ENCODE measurements around the gene KCNH1.

KCNH1 gene

DNA sequence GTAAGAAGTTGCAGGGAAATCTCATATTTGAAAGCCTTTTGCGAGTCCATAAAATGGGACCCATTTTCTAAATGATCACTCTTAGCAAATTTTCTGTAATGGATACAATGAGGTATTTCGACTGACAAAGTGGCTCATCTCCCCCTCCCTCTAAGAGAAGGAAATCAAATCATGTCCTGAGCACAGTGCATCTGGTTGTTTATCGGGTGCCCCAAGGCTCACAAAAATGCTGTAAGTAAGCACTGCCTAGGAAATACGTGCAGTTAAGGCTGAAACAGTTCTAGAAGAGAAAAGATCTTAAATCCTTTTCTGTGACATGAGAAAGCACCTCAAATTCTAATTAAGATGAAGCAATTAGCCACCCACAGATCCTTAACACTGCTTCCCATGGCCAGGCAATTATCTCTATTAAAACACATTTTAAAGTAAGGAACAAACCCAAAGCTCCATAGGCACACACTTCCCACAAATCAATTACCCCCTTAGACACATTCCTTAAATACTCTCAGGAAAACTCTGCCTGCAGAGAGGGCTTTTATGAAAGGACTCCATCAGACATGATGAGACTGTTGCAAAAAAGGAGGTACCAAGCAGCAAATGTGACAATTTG is 216.3 kb downstream of the KCNH1 start:
- DNase-seq (ENCODE audit: low read depth) = no peak

DNA sequence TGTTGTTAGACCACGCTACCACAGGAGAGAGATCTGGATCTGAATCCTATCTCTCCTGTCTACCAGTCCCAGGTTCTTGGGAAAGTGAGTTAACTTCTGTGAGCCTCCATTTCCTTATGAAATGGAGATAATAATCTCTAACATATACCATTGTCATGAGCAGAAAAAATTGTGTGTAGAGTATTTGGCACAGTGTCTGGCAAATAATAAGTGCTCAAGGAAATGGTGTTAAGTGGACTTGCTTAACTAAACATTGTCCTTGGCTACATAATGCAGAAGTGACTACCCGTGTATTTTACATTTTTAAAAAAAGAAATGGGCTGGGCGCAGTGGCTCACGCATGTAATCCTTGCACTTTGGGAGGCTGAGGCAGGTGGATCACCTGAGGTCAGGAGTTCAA is 217.4 kb downstream of the KCNH1 start:
- no peak for DNase-seq (ENCODE audit: low read depth)

DNA sequence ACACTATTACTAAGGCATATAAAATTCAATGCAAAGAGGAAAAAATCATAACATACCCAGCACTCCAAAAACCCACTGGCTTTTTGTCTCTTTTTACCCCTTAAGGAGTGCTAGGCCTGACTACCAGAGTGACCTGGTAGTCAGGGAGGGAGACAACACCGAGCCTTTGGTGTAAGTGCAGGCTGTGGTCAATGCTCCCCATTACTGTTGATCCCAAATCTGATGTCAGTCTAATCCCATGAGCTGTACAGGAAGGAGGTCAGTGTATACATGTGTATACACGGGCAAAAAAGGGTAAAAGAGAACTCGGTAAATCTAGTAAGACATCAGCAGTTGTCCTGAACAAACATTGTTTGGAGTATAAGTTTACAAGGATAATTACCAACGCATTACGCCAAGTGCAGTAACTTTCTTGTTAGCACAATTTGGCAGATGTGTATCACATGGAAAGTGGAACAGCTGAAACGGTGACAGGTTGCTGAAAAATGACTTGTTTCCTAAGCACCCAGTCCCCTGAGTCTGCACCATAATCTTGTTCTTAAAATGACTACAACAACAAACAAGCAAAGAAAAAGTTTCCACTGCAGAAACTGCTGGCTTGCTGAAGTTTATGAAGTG is 217.9 kb downstream of the KCNH1 start:
- DNase-seq (ENCODE audit: low read depth) = no peak

DNA sequence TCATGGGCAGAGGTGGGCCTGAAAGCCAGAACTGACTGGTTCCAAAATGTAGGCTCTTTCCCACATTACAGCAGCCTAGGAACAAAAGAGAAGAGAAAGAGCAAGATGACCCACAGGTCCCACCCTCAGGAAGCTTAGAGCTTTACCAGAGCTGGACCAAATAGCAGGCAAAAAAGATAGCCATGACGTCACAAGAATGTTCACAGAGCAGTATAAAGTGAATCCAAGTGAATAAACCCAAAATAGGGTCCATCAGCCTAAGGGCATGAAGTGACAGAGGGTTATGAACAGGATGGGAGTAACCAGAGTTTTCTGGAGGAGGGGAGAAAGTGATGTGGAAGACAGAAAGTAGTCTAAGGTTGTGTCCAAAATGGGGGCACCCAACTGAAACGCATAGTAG is 221.2 kb downstream of the KCNH1 start:
- DNase-seq (ENCODE audit: low read depth) = no peak

DNA sequence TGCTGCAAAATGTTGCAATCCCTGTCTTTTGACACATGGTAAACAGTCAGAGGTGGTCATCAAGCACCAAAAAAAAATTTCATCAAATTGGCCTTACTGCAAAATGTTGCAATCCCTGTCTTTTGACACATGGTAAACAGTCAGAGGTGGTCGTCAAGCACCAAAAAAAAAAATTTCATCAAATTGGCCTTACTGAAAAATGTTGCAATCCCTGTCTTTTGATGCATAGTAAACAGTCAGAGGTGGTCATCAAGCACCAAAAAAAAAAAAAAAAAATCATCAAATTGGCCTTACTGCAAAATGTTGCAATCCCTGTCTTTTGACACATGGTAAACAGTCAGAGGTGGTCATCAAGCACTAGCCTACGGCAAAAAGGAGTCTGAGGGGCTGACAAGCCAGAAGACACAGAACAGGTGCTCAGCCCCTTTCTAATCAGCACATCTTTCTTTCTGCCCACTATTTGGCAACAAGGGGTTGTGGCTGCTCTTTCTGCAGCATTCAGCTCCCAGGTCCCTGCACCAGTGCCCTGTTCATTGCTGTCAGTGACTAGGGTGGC is 223.8 kb downstream of the KCNH1 start:
- DNase-seq (ENCODE audit: low read depth) = peak; percentile 7

DNA sequence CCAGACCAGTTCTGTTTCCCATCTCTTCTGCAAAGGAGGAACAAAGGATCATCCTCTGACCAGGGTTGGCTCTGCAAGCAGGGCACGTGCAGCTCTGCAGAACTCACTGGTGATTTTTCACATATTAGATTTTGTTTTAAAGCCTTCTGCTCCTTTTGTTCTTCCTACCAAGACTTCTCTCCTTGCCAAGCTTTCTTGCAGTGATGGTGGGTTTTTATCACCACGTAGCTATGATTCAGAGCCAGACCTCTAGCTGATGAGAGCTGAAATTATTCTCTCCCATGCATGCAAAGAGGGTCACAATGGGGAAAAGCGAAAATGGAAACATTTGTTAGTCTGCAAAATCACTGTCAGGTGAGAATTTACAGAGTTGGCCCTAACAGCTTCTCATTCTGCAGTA is 225.2 kb downstream of the KCNH1 start:
- DNase-seq (ENCODE audit: low read depth) = no peak

DNA sequence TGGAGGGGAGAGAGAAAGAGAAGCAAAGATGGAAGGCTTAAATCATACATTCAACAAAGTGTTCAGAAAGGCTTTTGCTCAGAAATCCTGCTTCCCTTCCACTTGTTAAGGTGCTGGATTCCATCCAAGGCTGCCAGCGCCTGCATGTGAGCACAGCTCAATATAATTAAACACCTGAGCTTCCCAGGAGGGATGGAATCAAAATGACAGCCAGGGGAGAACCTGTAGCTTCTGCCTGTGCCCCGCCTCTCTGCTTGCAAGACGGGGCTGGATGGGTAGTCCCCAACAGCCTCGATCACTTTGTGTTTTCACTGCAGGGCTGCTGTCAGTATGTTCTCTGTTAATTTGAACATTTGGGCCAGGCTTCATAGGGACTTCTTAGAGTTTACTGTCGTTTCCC is 225.7 kb downstream of the KCNH1 start:
- no peak for DNase-seq (ENCODE audit: low read depth)

DNA sequence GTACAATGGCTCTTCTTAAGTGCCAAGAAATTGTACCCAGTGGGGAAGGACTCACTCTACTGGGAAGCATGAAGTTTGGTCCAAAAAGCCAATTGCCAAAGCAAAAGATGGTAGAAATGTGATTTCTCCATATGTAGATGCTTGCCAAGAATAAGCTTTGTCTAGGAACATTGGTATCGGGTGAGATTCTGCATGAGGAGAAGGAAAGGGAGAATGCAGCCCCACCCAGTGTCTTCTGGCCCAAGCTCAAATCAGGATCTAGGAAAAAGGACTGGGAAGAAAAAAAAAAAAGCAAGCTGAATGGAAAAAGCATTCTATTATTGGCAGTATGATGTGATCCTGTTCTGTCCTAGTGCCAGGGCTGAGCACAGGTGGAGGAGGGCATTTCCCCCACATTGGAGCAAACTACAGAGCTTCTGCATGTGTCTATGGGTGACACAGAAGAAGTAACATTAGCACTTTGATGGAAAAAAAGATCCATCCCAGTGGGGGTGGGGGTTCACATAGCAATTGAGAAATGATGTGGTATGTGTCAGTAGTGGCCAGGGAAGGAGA is 226.6 kb downstream of the KCNH1 start:
- no peak for DNase-seq (ENCODE audit: low read depth)

DNA sequence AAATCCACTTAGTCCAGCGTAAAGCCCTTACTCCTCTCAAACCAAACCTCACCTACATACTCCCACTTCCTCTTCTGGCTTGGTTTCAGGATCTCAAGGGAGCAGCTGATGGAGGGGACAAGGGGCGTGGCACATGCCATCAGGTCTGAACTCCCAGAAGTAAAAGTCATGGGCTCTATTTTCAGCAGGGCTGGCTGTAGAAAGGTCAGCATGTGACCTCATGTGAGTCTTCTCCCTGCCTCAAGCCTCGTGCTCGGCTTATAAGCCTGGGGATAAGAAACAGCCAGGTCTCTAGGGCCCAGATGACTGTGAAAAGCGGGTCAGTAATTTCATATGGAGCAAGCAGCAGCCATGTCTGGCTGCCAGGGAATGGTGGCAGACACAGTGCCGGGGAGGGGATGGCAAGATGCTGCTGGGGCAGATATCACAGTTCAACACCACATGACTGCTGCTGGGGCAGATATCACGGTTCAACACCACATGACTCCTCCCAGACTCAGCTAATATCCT is 227.9 kb downstream of the KCNH1 start:
- no peak for DNase-seq (ENCODE audit: low read depth)

DNA sequence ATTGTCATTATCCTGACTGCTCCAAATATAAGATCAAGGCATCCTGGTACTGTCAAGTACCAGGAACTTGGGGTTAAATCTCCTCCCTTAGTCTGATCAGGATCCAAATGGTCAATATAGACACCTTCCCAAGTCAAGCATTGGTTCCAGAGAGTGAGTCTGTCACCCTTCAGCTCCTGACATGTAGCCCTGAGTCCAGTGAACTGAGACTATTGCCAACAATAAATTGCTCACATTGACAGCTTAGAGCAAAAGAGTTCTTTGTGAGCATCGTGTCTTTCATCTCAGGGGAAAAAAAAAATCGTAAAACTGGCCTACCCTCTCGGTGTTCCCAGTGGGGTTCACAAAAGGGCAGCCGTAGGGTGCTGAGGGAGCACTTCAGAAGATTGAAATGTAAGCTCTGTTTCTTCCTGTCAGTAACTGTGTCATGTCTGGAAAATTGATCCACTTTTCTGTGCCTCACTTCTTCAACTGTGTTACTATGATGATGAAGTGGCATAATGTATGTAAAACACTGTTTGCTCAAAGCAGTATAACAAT is 228.5 kb downstream of the KCNH1 start:
- DNase-seq (ENCODE audit: low read depth) = no peak

DNA sequence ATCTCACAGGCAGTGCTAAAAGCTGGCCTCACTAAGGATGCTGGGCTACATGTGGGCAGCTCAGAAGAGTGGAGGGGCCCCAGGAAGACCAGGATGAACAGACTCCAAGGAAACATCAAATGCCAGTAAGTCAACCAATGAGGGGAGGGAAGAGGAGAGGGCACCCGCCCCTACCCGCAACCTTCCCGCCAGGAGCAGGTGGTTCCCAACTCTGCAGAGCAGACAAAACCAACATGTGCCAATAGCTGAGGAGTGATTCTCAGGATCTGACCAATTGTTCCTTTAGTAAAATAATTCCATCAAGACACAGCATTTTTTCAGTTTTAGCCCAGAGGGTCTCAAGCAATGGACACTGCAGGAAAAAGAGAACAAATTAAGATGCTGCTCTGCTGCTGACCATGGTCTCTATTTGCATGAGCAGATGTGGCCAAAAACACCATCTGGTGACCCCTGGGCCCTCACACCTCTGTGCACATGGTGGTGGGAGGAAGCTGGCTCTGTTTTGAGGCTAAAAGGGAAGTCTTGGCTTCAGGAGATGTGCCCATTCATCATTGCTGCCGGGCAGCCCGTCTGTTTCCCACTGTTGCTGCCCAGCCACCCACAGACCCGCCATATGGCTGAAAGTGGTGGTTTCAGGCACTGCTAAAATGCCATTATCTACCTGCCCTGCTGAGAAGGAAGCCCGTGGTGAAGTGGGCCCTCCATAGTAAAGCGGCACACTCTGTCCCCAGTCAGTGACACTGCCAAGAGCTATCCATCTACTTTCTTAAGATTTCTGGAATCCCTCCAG is 231.8 kb downstream of the KCNH1 start:
- DNase-seq (ENCODE audit: low read depth) = no peak

DNA sequence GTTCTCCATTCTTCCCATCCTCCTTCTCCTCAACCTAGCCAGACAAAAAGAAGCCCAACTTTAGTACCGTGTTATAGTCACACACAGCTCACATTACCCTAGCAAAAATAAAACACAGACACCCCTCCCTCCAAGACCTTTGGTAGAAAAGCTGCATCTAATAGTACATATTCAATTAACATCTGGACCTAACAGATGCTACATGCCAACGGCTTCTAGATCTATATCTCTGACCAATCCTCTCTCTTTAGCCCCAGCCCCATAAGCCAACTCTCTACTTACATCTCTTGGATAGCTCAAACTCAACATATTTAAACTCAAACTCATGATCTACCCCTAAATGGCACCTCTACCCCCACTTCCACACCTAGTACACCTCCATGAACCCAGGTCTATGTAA is 233.1 kb downstream of the KCNH1 start:
- DNase-seq (ENCODE audit: low read depth) = no peak

DNA sequence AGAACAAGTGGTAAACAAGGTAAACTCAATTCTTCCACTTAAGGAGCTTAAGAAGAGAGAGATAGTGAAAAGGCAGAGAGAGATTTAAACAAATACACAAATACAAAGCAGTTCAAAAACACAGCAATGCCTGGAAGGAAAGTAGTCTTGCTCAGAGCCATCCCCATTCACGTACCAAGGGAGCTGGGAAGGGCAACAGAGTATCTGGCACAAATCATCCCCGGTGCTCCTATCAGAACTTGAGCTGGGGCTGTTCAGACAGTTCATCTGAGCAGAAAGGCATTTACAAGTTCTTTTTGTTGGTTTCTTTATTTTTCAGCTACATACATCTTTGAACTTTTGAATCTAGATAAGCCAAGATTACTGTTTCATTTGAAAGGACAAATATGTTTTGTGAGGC is 233.9 kb downstream of the KCNH1 start:
- DNase-seq (ENCODE audit: low read depth) = no peak

DNA sequence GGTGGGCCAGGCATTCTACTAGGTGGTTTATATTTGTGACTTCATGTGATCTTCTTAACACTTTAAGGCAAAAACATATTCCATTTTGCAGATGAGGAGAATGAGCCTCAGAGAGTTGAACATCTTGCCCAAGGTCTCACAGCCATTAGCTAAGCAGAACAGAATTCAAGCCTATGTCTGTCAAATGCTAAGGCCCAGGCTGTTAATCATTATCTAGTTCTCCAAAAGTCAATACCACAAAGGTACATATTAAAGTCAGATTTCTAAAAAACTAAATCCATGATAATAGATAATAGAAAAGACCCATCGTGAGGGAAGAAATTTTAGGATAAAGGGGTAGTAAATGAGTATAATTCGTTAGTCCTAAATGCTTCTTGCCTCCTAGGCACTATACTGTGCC is 234.3 kb downstream of the KCNH1 start:
- DNase-seq (ENCODE audit: low read depth) = no peak

DNA sequence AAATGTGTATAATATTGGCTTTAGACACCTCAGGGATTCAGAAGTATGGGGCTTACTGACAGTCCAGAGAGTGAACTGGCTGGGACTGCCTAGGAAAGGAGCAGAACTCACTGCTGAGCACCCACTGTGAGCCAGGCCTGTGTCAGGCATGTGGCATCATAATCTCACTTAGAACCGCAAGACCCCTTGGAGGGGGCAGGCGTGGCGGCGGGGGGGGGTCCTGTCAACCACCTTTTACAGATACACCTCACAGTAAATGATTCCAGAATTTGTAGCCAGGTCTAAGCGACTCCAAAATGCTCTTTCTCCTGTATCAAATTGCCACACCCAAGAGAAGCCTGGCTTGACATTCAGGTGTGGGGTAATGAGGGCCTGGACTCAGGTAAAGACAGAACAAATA is 235.5 kb downstream of the KCNH1 start:
- no peak for DNase-seq (ENCODE audit: low read depth)

DNA sequence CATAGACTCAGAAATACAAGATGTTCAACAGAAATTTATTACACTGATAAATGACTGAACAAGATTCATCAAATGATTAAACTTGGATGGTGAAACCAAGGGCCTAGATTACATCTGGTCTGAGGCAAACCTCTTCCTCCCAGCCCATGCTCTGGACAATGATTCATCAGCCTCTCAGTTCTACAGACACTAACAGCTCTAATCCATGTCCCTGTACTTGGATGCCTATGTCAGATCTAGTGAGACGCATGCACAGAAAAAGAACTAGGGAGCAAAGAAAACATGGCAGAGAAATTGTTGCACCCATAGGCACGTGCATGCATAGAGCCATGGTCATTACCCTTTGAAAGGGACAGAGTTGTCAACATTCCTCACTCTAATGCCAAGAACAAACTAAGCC is 250.1 kb downstream of the KCNH1 start:
- DNase-seq (ENCODE audit: low read depth) = peak; percentile 90

DNA sequence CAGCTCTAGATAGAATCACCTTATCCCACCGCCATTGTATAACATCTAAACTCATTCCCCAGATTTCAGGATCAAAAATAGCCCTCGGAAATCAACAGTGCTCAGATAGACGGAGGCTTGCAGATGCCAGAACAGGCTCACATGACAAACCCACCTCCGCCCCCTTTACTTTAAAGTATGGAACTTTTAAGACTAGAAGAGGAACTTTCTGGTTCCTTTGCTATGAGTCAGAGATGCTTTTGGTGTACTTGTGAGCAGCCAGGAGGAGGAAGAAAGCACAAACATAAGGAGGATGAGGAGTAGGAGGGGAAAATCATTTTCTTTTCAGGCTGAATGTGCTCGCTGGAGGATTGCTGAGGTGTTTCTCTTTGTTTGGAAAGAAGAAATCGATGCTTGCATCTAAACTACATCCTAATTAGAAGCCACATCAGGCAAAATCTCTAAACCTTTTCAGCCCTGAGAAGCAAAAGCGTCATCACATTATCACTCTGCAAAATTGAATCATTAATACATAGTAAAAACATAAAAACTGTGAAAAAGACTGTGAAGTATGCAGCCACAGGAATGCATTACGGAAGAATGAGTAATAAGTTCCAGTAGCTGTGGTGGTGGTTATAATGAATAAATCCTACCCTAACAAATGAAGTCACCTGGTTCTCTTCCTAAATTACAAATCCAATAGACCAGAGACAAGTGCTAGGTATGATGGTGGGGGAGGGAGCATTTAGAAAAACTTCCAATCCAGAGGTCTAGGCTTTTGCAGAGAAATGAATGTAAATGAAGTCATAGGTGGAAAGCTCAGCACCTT is 251.3 kb downstream of the KCNH1 start:
- DNase-seq (ENCODE audit: low read depth) = peak; percentile 84

DNA sequence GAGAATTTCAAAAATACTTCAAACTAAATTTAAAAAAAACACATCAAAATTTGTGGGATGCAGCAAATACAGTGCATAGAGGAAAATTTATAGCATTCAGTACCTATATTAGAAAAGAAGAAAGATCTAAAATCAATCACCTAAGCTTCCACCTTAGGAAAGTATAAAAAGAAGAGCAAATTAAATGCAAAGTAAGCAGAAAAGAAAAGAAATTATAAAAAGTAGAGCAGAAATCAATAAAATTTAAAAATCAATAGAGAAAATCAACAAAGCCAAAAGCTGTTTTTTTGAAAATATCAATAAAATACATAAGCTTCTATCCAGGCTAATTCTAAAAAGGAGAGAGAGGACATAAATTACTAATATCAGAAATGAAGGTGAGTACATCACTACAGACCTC is 255.4 kb downstream of the KCNH1 start:
- DNase-seq (ENCODE audit: low read depth) = no peak

DNA sequence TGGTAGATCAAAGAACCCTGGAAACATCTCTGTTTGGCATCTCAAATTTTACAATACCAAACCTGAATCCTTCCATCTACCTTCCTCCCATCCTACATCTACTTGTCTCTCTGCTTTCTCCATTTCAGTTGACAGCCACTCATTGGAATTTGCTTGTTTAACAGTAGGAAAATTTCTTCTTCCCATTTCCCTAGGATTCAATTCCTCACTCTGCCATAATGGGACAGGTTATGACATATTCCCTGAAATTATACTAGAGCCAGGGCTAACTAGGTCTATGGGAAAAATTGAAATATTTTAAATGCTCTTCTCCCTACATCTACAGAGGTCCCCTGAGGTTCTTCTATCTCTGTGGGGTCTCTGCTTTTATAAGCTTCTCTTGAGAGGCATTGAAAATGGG is 257.7 kb downstream of the KCNH1 start:
- no peak for DNase-seq (ENCODE audit: low read depth)

DNA sequence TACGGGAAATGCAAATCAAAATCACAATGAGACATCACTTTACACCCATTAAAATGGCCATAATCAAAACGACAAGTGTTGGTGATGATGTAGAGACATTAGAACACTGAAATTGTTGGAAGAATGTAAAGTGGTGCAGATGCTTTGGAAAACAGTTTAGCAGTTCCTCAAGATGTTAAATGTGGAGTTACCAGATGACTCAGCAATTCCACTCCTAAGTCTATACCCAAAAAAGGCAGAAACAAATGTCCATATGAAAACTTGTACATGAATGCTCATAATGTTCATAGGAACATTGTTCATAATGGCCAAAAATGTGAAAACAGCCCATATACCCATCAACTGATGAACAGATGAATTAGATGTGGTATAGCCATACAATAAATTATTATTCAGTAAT is 267.4 kb downstream of the KCNH1 start:
- DNase-seq (ENCODE audit: low read depth) = peak; percentile 2

DNA sequence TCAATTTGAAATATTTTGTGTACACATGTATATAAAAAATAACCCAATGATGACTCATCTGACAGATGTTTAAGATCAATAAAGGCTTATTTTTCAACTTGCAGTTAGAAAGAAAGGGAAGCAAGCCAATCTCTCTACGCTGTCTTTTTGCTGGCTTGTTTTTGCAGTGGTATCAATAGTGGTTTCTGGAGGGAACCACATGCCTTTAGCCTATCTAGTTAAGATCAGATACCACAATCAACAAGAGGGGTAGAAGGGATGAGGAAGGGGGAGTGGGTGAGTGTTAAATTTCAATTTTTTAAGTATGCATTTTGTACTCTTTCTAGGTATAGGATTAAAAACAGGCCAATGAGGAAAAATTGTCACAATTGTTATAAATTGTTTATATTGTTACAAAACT is 276.2 kb downstream of the KCNH1 start:
- DNase-seq (ENCODE audit: low read depth) = no peak
